ENCODE results near the gene NGFR. TPM values are rescaled to one million over a fixed set of nuclear protein-coding genes. Genes with fewer than 3 reads are reported as not detected.

The NGFR gene
- total RNA-seq, 1 donor from 2014 or later = 8.9 TPM

GRCh38 chr17:49457564-49458535, 37.2 kb upstream of the NGFR start:
- H3K9me3 ChIP-seq (replicated peaks) = no peaks in the 10 kb centered on the region
- no peak overlapping the region for H3K27ac ChIP-seq (replicated peaks)
- peaks cover 89% of the 10 kb centered on the region for H3K27me3 ChIP-seq (ENCODE audit: low read depth)
- no peaks in the 10 kb centered on the region for H3K36me3 ChIP-seq
- no peaks in the 10 kb centered on the region for H3K4me1 ChIP-seq
- DNase-seq = no peak
- intact Hi-C loops (cut with micrococcal nuclease) = no loop called here
- TF ChIP-seq CTCF (IDR thresholded peaks at IDR 0.05; ENCODE audit: borderline replicate concordance) = no peak
- no peak overlapping the region for H3K4me3 ChIP-seq

GRCh38 chr17:49459401-49459984, 35.6 kb upstream of the NGFR start:
- H3K27me3 ChIP-seq (ENCODE audit: low read depth) = peaks cover 98% of the 10 kb centered on the region
- H3K36me3 ChIP-seq = no peaks in the 10 kb centered on the region
- DNase-seq = no peak
- no peak for TF ChIP-seq CTCF (IDR thresholded peaks at IDR 0.05; ENCODE audit: borderline replicate concordance)
- H3K4me3 ChIP-seq = no peak overlapping the region
- intact Hi-C loops (cut with micrococcal nuclease) = no loop called here
- peaks cover 10% of the 10 kb centered on the region for H3K9me3 ChIP-seq (replicated peaks)
- H3K4me1 ChIP-seq = no peaks in the 10 kb centered on the region
- no peak overlapping the region for H3K27ac ChIP-seq (replicated peaks)

- Histone ChIP-seq H3K4me3 (no peak overlapping the region), H3K9me3 (replicated peaks) (peaks cover 10% of the 10 kb centered on the region), H3K27ac (replicated peaks) (no peak overlapping the region), H3K4me1 (no peaks in the 10 kb centered on the region), H3K36me3 (no peaks in the 10 kb centered on the region), H3K27me3 (ENCODE audit: low read depth) (peaks cover 94% of the 10 kb centered on the region)
- TF ChIP-seq CTCF (IDR thresholded peaks at IDR 0.05; ENCODE audit: borderline replicate concordance) = no peak
- no peak for DNase-seq
- intact Hi-C loops (cut with micrococcal nuclease) = no loop called here
Measured at GRCh38 chr17:49460401-49460800, 34.7 kb upstream of the NGFR start.

- no peak for TF ChIP-seq CTCF (IDR thresholded peaks at IDR 0.05; ENCODE audit: borderline replicate concordance)
- no peak overlapping the region for H3K4me3 ChIP-seq
- H3K36me3 ChIP-seq = no peaks in the 10 kb centered on the region
- peaks cover 10% of the 10 kb centered on the region for H3K9me3 ChIP-seq (replicated peaks)
- H3K4me1 ChIP-seq = no peaks in the 10 kb centered on the region
- no peak for DNase-seq
- H3K27ac ChIP-seq (replicated peaks) = no peak overlapping the region
- peaks cover 82% of the 10 kb centered on the region for H3K27me3 ChIP-seq (ENCODE audit: low read depth)
- intact Hi-C loops (cut with micrococcal nuclease) = no loop called here
Measured at GRCh38 chr17:49461580-49461979, 33.5 kb upstream of the NGFR start.

- intact Hi-C loops (cut with micrococcal nuclease) = no loop called here
- peaks cover 70% of the 10 kb centered on the region for H3K27me3 ChIP-seq (ENCODE audit: low read depth)
Measured at GRCh38 chr17:49464049-49464448, 31.0 kb upstream of the NGFR start.

More at GRCh38 chr17:49464049-49464448, 31.0 kb upstream of the NGFR start:
- H3K9me3 ChIP-seq (replicated peaks) = peaks cover 10% of the 10 kb centered on the region
- H3K27ac ChIP-seq (replicated peaks) = no peak overlapping the region
- no peak for TF ChIP-seq CTCF (IDR thresholded peaks at IDR 0.05; ENCODE audit: borderline replicate concordance)
- no peaks in the 10 kb centered on the region for H3K4me1 ChIP-seq
- H3K4me3 ChIP-seq = no peak overlapping the region
- no peaks in the 10 kb centered on the region for H3K36me3 ChIP-seq
- no peak for DNase-seq
